Esophagus mucosa (tissue), 1 donor: ENCODE results near the gene ZNF385C. TPM values are rescaled to one million over a fixed set of nuclear protein-coding genes. Genes with fewer than 3 reads are reported as not detected.

Source experiments
- ATAC-seq: fragments of 200-7000 bp; cut with Tn5 transposase; one replicate; pipeline ENCODE4 v1.9.1; 2020
- total RNA-seq: library from RNA; stranded (reverse); gene quantifications from one replicate; pipeline ENCODE4 v1.2.4, GENCODE V29; 2023
- donor health status: DM: yes; HTN: yes; CAD: no.

The ZNF385C gene
- total RNA-seq, 1 donor from 2014 or later = 0.44 TPM

DNA sequence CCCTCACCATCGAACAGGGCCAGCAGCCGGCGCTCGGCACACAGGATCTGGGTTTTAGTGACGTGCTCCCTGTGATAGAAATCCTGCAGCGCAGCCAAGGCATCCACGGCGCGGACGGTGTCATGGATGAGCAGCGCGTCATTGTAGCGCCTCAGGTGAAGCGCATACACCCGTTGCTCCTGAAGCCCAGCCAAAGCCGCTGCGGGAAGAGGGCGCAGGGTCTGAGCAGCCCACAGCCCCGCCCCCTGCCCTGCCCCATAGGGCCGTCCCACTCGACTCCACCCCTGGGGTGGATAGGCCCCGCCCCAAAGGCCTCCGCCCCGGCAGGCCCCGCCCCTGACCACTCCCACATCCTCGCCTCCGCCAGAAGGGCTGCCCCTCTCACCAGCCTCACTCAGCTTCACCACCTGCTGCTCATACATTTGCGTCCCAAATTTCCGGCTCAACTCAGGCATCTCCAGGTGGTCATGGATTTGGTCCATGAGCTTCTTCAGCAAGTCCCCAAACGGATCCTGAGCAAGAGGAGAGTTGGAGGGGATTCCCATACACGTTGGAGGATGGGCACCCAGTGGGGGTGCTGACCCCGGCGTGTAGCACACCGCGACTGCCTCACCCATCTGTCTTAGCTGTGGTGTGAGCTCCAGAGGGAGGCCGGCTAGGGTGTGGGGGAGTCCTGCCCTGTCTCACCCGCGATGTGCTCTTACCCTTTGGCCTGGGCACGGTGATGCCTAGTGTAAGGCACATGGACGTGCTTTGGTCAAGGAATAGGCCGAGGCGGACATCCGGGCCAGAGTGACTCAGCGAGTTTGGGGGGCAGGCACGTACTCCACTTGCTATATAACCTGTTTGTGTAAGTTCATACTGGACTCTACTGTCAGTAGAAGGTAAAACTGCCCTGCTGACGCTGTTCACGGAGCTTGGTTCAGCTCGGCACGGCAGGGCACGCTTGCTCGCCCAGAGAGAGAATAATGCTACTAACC is 9.6 kb upstream of the ZNF385C start:
- ATAC-seq = peak; percentile 89

DNA sequence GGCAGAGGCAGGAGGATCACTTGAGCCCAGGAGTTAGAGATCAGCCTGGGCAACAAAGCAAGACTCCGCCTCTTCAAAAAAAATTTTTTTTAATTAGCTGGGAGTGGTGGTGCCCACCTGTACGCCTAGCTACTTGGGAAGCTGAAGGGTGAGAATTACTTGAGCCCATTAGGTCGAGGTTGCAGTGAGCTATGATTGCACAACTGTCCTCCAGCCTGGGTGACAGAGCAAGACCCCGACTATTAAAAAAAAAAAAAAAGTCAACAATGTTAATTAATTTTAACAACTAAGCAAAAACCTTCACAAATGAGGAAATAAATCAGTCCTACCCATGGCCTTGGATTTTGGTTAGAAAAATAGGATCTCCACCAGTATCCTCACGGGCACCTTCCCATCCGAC is 8.9 kb upstream of the ZNF385C start:
- ATAC-seq = no peak

GRCh38 chr17:42106009-42106408 is 7.7 kb upstream of the ZNF385C start:
- no peak for ATAC-seq

DNA sequence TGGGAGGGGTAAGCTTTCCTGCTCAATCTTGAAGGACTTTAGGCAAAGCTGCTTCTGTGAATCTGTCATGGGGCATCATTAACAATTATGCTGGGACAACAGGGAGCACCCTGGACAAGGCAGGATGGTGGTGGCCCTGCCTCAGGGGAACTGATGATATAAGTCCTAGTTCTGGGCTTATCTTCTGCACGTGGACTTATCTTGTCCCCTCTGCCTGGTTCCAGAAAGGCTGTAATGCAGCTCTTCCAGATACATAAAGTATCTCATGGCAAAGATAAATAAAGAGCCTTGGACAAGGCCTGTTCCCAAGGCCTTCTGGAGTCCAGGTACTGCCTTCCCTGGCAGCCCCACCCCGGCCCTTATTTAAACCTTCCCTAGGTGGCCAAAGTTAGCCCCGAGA is 6.0 kb upstream of the ZNF385C start:
- no peak for ATAC-seq

GRCh38 chr17:42103221-42103954 is 5.1 kb upstream of the ZNF385C start:
- no peak for ATAC-seq

DNA sequence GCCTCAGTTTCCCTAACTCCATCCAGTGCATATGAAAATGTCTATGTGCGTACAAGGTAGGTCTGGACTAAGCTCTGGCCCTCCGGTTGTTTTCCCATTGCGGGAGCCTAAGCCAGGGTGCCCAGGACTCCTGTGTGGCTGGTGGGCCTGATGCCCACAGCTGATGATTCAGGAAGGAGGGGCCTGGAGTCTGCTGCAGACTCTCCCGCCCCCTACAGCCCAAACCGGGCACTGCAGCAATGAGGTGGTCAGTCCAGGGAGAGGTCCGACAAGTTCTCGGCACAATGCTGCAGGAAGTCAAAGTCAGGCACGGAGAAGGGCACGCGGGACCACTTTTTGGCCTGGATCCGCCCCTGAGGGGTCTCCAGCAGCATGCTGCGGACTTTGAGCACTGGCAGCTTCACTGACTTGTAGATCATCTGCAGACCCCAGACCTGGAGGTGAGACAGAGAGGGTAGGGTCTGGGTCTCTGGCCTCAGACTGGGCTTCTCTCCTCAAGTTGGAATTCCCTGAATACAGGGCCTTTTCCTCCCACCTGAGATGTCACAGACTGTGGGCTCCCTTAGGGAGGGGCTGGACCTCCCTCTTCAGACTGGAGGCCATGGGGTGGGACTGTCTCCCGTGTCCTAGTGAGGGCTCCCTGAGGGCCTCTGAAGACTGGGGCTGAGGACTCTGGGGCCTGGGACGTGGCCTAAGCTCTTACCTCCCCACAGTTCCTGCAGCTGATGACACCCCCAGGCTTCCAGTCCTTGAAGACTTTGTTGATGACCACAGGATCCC is 3.4 kb upstream of the ZNF385C start:
- ATAC-seq = peak; percentile 58

DNA sequence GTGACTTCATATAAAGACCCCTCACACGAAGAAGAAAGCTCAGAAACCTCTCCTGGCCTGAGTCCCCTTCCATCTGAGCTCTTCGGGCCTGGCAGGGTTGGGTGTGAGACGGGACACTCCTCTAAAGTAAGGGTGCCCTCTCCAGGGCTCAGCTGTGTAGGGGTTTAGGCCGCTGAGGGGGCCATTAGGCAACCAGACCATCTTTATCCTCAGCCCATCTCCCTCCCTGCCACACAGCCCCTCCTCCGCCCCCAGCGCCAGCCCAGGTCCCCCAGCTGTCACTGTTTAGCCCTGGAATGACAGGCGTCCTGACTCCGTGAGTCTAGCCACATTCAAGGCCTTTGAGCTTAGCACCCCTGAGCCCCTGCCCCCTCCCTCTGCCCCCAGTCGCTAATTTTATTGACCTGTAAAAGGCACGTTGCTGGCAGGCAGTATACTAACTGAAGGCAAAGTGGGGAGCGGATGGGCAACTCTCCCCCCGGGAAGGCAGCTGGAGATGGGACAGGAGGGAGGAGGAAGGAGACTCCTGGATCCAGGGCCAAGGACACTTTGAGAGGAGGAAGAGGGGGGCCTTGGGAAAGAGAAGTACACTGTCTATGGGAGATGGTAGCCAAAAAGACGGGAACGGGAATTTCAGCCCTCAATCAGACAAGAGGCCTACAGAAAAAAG is 592 bp upstream of the ZNF385C start:
- no peak for ATAC-seq

GRCh38 chr17:42096360-42097111 is 1.7 kb downstream of the ZNF385C start:
- no peak for ATAC-seq

DNA sequence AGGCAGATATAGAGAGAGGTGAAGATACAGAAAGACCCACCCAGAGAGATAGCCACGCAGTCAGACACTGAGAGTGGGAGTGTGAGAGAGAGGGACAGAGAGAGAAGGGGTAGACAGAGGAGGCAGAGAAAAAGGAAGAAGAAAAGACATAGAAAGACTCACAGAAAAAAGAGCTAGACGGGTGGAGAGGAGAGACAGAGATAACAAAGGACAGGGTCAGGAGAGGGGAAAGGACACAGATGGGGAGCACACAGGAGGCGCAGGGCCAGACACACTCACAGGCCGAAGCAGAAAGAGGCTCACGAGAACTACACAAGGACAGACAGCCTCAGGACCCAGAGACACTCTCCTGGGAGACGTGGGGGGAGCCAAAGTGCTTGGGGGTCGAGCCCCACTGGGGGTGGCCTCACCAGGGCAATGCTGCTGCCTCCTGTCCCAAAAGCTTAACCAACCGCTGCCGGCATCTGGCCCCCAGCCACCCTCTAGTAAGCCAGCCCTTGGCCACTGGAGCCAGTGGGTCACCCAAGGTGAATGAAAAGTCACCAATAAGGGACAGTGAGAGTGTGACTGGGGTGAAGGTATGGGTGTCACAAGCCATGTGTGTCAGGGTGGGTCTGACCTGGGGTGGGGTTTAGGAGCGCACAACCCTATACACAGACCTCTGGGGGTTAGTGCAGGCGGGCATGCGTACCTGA is 3.8 kb downstream of the ZNF385C start:
- no peak for ATAC-seq

- ATAC-seq = no peak
Measured at GRCh38 chr17:42092939-42093338, 5.3 kb downstream of the ZNF385C start.

GRCh38 chr17:42090964-42091790 is 7.1 kb downstream of the ZNF385C start:
- ATAC-seq = no peak

GRCh38 chr17:42088736-42089135 is 9.5 kb downstream of the ZNF385C start:
- no peak for ATAC-seq

GRCh38 chr17:42087736-42088705 is 10.3 kb downstream of the ZNF385C start:
- no peak for ATAC-seq

- ATAC-seq = no peak
Measured at GRCh38 chr17:42087042-42087701, 11.1 kb downstream of the ZNF385C start.

GRCh38 chr17:42081516-42082129 is 16.6 kb downstream of the ZNF385C start:
- ATAC-seq = peak; percentile 49

GRCh38 chr17:42079541-42079940 is 18.7 kb downstream of the ZNF385C start:
- no peak for ATAC-seq

- no peak for ATAC-seq
Measured at GRCh38 chr17:42078396-42079043, 19.8 kb downstream of the ZNF385C start.
